GM21528 (cell line): ENCODE results near the gene CAPN15.

Experiments
- ATAC-seq: cut with Tn5 transposase; IDR thresholded peaks from one replicate; pipeline ENCODE4 v1.9.1; 2021; ENCODE audit warnings: mild to moderate bottlenecking, moderate library complexity; ENCODE audit not compliant: unreplicated experiment, low FRiP score

CAPN15 gene

DNA sequence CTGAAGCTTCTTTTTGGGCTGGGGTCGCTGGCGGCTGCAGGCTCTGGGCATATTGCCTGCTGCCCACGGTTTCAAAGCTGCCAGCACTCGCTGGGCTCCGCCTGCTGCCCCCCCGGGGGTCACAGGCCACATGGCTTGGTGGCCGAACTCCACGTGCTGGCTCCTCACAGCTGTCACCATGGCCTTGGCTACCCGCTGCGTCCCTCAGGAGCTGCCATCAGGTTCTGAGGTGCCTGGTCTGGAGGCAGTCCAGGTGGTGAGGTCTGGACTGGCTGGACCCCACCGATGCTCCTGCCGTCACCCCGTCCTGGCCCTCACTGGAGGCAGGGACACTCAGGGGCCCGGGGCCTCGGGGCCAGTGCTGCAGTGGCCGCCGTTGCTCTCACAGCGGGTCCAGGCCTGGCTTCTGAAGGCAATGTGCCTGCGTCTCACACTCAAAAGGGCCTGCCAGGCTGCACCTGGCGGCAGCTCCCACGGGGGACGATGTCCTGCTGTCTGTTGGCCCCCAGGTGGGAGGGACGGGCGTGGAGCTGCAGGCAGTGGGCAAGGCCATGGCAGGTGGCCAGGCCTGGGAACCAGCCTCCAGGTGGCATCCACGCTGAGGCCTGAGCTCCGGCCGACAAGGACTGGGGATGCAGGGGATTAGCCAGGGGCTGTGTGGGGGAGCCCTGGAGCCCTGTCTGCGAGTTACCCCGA, 13.3 kb downstream of the CAPN15 start:
- ATAC-seq, result no peak

DNA sequence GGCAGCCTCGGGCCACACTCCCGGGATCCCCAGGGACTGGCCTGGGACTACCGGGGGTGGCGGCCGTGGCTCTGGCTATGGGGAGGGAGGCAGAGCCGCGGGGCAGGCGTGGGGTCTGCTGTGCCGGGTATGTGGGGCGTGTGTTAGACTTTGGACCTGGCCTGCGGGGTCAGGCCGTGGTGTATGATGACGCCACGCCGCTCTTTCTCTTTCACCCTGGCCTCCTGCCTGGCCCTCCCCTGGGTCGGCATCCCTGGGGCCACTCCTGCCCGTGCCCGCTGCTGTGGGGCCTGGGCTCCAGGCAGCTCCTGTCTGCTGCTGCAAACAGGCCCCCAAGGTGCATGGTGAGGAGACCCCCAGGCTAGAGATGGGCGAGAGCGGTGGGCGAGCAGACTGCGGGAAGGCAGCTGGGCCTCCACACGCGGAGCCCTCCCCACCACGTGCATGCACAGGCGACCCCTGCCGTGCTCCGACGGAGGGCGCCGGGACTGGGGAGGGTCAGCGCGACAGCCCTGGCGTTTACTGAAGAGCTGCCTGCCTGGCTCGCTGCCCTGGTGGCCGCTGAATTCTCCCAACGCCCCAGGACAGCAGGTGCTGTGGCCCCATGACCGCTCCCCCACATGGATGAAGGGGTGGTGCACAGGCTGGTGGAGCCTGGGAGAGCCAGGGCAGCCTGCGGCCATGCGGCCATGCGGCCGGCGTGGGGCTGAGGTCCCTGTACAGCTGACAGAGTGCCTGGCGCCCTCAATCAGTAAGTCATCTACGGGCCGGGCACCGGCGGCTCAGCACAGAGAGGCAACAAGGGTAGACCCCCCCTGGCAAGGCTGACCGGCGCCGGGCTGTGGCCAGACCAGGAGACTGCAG, 16.0 kb downstream of the CAPN15 start:
- ATAC-seq, result no peak

DNA sequence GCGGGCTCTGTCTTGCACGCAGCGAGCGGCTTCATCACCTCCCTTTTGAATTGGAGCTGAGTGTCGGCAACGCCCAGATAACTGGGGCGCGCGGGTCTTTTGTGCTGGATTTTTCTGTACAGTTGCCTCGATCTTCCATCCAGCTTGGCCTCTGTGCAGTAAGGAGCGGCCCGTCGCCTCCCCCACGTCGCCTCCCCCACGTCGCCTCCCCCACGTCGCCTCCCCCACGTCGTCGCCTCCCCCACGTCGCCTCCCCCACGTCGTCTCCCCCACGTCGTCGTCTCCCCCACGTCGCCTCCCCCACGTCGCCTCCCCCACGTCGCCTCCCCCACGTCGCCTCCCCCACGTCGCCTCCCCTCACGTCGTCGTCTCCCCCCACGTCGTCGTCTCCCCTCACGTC, 17.0 kb downstream of the CAPN15 start:
- no peak for ATAC-seq

DNA sequence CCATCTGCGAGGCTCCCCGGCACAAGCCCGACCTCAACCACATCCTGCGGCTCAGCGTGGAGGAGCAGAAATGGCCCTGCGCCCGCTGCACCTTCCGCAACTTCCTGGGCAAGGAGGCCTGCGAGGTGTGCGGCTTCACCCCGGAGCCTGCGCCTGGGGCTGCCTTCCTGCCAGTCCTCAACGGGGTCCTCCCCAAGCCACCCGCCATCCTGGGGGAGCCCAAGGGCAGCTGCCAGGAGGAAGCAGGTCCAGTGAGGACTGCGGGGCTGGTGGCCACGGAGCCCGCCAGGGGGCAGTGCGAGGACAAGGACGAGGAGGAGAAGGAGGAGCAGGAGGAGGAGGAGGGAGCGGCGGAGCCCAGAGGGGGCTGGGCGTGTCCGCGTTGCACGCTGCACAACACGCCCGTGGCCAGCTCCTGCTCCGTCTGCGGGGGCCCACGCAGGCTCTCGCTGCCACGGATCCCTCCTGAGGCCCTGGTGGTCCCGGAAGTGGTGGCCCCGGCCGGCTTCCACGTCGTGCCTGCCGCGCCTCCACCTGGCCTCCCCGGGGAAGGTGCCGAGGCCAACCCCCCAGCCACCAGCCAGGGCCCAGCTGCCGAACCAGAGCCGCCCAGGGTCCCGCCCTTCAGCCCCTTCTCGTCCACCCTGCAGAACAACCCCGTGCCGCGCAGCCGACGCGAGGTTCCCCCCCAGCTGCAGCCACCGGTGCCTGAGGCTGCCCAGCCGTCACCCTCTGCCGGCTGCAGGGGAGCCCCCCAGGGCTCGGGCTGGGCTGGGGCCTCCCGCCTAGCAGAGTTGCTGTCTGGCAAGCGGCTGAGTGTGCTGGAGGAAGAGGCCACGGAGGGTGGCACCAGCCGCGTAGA, 19.6 kb downstream of the CAPN15 start:
- no peak for ATAC-seq

DNA sequence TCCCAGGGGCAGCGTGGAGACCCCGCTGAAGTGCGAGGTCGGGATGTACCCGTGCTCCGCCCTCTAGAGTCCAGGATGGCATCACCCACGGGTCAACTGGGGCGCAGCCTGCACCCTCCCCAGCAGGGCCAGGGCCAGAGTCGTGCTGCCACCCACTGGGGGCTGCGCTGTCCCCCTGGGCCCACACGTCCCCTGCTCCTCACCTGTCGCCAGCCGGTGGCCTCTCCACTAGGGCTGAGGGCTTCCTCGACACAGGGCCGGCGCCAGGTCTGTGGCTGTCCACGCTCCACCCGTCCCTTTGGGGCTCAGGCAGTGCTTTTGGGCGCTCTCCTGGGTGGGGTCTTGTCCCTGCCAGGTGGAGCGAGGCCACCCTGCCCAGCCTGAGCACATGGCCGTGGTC, 21.1 kb downstream of the CAPN15 start:
- ATAC-seq, result no peak

DNA sequence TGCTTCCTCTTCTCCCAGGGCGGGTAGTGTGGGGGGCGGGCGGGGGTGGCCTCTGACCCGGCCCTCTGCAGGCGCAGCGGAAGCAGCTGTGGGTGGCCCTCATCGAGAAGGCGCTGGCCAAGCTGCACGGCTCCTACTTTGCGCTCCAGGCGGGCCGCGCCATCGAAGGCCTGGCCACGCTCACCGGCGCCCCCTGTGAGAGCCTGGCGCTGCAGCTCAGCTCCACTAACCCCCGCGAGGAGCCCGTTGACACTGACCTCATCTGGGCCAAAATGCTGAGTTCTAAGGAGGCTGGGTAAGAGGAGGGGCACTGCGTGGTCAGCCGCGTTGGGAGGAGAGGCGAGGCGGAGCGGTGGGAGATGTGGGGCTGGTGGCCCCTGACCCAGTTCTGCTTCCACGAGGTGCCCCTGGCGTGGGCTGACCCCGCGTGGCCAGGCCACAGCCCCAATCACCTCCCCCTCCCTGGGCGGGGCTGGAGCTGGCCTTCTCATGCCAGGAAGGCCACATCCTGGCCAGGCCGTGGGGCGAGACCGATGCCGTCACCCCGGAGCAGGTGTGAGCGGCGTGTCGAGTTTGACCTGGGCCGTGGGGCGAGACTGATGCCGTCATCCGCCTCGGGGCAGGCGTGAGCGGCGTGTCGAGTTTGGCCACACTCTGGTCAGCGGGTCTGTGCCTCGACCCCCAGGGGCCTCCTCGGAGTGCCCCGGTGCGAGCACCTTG, 22.2 kb downstream of the CAPN15 start:
- no peak for ATAC-seq

DNA sequence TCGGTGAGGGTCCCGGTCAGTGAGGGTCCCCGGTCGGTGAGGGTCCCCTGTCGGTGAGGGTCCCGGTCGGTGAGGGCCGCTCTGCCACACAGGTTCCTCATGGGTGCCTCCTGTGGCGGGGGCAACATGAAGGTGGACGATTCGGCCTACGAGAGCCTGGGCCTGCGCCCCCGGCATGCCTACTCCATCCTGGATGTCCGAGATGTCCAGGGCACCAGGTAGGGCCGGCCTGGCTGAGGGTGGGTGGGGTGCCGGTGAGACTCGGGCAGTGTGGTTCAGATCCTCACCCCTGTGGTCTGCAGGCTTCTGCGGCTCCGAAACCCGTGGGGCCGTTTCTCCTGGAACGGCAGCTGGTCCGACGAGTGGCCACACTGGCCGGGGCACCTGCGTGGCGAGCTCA, 23.7 kb downstream of the CAPN15 start:
- ATAC-seq, result no peak

DNA sequence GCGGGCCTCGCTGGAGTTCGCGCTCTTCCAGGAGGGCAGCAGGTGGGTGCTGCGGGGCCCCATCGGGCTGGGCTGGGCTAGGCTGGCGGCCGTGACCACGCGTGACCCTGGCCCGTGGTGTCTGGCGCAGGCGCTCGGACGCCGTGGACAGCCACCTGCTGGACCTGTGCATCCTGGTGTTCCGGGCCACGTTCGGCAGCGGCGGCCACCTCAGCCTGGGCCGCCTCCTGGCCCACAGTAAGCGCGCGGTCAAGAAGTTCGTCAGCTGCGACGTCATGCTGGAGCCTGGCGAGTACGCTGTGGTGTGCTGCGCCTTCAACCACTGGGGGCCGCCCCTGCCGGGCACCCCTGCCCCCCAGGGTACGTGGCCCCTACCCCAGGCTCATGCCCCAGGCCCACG, 24.7 kb downstream of the CAPN15 start:
- ATAC-seq, result no peak

DNA sequence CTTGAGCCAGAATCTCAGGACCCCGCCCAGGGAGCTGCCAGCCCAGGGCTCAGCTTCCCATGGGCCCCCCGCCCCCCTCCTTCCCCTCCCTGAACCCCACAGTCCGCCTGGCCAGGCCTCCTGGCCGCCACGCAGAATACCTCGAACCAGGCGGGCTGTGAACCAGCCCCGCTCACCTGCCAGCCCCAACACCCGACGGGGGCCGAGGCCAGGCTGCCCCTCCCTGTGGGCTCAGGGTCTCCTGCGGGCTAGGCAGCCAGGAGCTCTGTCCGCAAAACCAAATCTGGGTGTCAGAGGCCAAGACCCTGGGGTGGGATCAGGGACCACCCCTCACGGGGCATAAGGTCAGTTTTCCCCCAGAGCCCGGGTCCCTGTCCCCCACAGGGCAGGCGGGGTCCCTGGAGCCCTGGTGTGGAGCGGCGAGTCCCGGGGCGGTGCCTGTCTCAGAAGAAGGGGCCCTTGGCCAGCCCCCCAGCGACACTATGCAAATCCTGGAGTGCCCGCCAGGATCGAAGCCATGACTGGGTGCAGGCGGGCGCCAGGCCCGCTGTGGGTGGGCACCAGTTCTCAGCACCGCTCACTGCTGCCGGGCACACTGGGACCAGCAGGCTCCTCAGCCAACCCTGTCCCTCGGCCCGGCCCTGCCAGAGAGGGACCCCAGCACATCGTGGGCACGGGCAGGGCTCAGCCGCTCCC, 26.2 kb downstream of the CAPN15 start:
- no peak for ATAC-seq

DNA sequence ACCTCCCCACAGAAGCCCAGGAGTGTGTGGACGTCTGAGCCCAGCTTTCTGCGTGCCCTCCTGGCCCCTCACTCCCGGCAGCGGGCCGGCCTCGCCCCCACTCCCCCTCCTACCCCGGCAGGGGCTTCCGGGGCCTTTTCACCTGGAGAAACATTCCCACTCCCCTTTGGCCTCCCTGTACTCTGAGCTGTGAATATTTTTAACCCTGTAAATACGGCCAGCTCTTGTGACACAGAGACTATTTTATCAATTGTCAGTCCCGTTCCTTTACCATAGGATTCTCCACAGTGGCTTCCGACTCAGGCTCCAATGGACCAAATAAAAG, 26.7 kb downstream of the CAPN15 start:
- ATAC-seq, result no peak

DNA sequence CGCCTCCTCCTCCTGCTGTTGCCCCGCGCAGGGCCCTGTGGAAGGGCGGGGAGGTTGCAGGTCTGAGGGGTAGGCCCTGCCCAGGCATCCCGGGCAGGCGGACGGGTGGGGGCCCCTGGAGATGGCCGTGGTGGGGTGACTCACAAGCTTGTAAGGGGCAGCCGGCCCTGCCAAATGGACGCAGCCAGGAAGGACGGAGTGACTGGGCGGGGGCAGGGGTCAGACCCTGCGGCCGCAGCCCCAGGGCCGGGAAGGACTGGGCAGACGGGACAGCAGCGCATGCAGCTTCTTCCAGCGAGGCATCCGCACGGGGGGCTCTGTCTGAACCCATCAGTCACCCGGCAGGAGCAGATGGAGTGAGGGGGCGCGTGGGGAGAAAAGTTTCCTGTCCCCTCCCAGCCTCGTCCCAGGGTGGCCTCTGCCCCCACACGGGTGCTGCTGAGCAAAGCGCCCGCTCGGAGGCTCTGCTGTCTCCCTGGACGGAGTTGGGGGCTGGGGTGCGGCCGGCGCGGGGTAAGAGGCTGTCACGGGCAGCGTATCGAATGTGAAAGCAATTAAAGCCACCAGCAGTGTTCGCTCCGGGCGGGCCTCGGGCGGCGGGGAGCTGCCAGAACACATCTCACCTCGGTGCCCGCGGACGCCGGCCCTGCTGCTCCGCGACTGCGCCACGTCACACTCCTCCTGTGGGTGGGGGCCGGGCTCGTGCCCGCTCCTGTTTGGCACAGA, 27.3 kb downstream of the CAPN15 start:
- ATAC-seq, result no peak

DNA sequence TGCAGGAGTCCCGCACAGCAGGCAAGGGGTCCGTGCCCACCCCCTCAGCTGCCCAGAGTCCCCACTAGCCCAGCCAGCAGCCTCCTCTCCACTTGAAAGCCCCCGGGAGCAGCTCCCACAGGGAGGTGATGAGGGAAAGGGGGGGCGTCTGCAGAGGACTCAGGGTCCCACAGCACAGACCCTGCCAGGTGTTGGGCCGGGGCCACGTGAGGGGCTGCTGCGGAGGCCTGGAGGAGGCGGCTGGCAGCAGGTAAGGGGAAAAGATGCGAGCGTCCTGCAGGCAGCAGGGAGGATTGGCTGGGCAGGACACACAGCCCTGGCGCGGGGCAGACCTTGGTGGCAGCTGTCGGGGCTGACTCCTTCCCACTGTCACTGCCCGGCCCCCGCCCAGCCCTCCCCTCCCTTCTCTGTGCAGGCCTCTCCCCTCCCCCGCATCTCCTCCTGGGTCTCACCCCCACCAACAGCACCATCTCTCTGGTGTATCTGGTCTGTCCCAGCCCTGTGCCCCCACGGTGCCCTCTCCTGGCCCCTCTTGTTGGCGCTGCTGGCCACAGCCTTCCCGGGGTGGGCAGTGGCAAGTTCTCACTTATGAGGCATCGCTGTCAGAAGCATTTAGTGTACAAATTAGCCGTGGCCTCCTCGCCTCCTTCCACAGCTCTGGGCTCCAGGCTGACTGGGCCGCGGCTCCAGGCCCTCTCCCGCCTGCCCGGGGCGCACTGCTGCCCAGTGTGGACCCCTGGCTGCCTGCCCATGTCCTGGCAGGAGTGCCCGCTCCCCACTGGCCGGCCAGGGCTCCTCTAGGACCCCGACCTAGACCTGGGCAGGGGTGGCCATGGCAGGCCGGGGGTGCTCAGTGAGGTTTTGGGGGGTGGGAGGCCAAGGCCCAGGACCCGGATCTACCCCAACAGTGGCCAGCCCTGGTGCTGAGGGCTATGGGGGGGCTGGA, 28.3 kb downstream of the CAPN15 start:
- no peak for ATAC-seq

DNA sequence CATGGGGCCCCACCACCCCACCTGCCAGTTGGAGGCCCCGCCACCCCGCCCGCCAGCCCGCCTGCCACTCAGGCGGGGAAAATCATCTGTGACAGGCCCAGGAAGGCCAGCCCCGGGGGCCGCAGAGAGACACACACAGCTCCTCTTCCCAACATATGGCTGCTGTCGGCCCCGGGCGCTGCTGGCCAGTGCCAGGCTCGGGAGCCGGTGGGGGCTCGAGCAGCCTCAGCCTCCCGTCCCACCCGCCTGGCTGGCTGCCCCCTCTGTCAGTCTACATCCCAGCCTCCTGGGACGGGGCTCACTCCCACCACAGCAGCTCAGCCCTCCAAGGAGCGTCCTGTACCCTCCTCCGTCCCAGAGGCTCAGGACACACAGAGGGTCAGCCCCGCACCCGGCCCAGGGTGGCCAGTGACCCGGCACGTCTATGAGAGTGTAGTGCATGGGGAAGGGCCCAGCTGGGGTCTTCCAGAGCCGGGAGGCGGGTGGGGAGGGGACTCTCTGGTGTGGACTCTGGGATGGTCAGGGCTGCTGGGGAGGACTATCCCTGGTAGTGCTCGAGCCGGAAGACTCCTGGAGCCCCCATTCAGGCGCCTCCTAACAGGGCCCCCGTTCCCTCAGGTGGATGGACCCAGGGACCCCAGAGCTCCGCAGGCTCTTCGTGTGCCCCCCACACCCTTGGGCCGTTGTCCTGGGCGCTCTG, 29.1 kb downstream of the CAPN15 start:
- ATAC-seq, result no peak

DNA sequence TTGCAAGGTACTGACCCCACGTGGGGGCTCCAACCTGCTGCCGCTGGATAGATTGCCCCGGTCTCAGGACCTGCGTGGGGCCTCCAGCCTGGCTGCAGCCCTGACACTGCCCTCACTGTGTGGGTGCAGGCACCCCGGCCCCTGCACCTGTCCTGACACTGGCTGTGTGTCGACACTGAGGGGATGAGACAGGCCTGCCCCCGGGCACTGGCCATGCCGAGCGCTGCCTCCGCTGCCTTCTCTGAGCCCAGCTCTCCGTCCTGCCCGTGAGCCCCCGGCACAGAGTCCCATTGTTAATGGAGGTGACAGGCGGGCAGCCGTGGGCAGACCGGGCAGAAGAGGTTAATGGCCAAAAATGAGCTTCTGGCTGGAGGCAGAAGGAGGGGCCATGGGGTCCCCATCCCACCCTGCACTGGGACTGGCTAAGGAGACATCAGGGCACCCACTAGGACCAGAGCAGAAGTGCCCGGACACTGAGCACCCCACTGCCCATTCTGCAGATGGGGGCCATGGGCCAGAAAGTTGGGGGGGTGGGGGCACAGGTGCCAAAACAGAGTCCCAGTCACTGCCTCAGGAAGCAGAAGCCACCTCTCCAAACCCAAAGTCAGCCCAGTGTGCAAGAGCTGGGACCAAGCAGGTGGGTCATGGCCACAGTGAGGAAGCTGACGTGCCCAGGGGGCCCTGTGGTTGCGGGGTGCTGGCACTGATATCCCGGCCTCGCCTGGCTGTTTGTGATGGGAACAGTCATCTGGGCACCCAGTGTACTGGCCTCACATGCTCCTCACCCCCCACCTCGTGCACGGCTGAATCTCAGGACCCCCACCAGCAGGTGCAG, 30.2 kb downstream of the CAPN15 start:
- no peak for ATAC-seq

DNA sequence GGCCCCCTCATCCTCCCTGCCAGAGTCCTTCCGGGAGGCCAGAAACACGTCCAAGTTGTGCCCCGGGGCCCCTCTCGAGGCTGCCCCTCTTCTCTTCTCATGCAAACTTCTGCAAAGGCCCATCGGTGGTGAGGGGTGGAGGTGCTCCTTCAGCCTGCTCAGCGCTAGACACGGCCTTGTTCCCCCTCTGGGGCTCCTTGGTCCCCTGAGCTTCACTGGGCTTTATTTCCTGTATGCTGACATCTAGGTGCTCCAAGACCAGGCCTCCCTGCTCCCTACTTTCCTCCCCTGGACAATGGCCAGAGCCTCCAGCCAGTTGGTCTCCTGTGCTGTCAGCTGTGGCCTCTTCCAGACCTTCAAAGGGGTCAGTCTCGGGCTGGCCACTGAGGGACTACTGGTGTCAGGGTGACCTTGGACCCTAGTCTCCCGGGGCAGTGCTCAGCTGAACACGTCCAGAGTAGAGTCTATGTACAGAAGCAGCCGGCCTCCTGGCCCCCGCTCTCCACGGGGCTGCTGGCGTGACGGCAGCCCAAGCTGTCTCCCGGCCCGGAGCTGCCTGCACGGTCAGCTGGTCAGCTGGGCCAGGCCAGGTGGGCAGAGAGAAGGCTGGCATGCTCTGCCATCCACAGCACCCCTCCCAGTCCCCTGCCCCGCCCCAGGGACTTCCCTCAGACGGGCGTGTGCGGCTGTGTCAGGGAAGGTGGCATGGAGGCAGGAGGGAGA, 30.9 kb downstream of the CAPN15 start:
- ATAC-seq, result no peak

DNA sequence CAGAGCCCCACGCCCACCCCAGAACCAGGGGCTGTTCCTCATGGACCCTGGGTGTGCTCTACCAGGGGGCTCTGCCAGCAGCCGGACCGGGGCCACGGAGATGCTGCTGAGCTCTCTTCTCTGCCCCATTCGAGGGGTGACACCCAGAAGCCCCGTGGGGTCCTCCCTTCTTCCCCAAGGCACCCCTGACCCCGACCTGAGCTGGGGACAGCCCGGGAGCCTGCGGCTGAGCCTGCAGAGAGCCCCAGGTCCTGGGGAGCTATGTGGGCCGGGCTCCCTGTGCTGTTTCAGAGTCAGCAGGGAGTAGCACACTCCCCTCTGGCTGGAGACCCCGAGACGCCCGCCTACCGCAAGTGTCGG, 31.5 kb downstream of the CAPN15 start:
- no peak for ATAC-seq
